ENCODE measurements around the gene BTBD8. TPM values are rescaled to one million over a fixed set of nuclear protein-coding genes. Genes with fewer than 3 reads are reported as not detected.

Gene BTBD8
- total RNA-seq, 2 experiments from 2014 or later = 2.0 to 2.7 TPM

DNA sequence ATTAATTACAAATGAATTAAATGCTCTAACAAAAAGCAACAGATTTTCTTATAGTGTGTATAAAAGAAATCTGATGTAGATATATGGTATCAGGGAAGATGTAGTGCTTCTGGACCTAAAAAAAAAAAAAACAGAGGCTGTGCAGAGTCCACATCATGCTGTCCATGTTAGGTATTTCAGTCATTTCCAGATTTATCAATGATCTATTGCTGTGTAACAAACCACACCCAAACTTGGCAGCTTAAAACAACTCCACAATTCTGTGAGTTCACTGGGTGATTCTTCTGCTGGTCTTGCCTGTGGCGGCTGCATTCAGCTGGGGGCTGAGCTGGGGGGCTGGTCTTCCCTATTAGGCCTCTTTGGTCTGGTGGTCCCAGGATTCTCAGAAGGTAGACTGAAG, 85.2 kb downstream of the BTBD8 start:
- no peak for DNase-seq
- peaks cover 3% of the 10 kb centered on the region for H3K9me3 Mint-ChIP-seq
- no peaks in the 10 kb centered on the region for H3K4me1 Mint-ChIP-seq (ENCODE audit: low read depth)
- CTCF ChIA-PET = no interaction called here
- H3K27me3 Mint-ChIP-seq (ENCODE audit: low read depth) = no peaks in the 10 kb centered on the region
- intact Hi-C loops (cut with micrococcal nuclease) = no loop called here
- H3K27ac Mint-ChIP-seq = no peak overlapping the region
- H3K4me3 Mint-ChIP-seq = no peak overlapping the region
- peaks cover 10% of the 10 kb centered on the region for H3K36me3 Mint-ChIP-seq (ENCODE audit: low read depth)

DNA sequence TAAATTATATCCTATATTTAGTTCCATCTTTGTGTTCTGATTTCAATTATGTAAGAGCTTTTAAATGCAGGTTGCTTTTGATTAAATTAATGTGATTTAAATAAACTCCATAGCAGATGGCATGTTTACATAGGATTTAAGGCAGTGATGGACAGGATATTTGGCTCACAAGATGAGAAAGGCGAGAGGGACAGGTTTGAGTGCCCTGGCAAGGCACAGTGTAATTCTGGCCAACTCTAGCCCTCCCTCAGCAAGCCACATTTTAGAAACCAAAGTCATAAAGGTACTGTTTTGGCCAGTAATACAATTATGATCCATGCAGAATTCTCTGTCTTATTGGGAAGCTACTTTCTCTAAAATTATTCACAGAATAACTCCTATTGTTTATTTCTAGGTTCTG, 87.0 kb downstream of the BTBD8 start:
- H3K4me1 Mint-ChIP-seq (ENCODE audit: low read depth) = no peaks in the 10 kb centered on the region
- intact Hi-C loops (cut with micrococcal nuclease) = no loop called here
- H3K4me3 Mint-ChIP-seq = no peak overlapping the region
- no peak for DNase-seq
- no peaks in the 10 kb centered on the region for H3K9me3 Mint-ChIP-seq
- peaks cover 5% of the 10 kb centered on the region for H3K36me3 Mint-ChIP-seq (ENCODE audit: low read depth)
- no peak overlapping the region for H3K27ac Mint-ChIP-seq
- CTCF ChIA-PET = interaction anchor here (0.5 to 1.0 kb wide), 2 partner anchors 12 to 142 kb away, joined by 3 to 4 read pairs; no protein-coding TSS in a partner anchor
- no peaks in the 10 kb centered on the region for H3K27me3 Mint-ChIP-seq (ENCODE audit: low read depth)

DNA sequence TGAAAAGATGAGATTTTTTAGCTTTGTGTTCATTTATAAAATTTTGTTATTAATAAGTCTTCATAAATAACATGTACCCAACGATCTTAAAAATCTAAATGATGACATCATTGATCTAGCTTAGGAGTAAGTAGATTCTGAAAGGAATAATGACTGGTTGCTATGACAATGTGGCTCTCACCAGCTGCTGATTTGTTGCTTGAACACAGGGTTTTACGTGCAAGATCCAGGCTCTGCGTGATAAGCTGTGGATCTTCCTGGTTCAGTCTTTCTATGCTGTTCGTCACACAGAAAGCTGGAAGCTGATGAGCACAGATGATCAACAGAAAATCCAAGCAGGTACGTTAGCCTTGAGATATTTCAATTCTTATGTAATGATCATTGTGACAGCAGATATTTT, 88.5 kb downstream of the BTBD8 start:
- H3K36me3 Mint-ChIP-seq (ENCODE audit: low read depth) = peaks cover under 1% of the 10 kb centered on the region
- H3K27me3 Mint-ChIP-seq (ENCODE audit: low read depth) = no peaks in the 10 kb centered on the region
- CTCF ChIA-PET = interaction anchor here (1.2 kb wide), 1 partner anchor 42 kb away, joined by 3 read pairs; no protein-coding TSS in a partner anchor
- intact Hi-C loops (cut with micrococcal nuclease) = no loop called here
- no peak overlapping the region for H3K4me3 Mint-ChIP-seq
- H3K4me1 Mint-ChIP-seq (ENCODE audit: low read depth) = no peaks in the 10 kb centered on the region
- no peak overlapping the region for H3K27ac Mint-ChIP-seq
- no peaks in the 10 kb centered on the region for H3K9me3 Mint-ChIP-seq
- no peak for DNase-seq

DNA sequence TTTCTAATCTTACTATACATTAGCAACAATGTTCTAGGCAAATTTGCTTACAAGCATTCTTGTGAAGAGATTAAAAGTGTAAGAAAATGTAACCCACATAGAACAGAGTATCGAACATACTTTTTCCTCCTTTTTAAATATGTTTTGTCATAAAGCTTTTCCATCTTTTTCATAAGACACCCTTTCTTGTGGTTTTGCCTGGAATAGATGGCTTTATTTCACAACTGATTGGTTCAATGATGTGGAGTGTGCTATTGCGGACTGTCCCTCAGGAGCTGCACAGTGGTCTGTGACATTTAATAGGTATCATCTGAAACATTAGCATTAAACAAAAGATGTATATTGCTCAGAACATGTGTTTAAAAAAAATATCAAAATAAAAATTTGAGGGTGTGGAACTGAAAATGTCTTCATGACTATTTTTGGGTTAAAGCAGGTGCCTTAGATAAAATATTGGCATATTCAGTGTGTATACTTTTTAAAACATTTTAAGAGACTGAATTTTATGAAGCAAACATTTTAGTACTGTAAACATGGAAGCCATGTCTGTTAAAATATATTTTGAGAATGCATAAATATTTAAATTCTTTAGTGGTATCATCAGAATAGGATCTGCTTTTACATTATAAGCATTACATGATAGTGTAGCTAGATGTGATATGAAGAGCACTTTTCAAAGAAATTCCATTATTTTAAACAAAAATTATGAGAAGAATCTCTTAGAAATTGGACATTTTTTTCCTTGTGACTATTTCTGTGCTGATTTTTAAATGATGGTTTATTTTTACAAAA, 89.3 kb downstream of the BTBD8 start:
- H3K9me3 Mint-ChIP-seq = no peaks in the 10 kb centered on the region
- H3K27me3 Mint-ChIP-seq (ENCODE audit: low read depth) = no peaks in the 10 kb centered on the region

DNA sequence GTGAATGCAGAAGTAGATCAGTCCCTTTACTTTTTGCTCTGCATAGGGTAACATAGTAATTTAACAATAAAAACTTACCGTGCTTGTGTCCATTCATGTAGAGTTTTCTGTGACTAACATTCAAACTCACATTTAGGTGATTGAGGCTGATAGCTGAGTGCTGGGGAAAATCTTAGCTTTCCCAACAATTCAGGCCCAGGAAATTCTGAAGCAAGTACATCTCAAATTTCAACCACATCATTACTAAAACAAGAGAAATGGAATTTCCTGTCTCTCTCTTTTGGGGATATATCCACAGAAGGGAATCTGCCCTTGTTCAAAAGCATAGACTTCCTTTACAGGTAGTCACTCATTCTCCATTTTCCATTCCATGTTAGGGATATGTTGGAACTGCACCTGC, 104.5 kb downstream of the BTBD8 start:
- Mint-ChIP-seq H3K27ac (no peak overlapping the region), H3K27me3 (ENCODE audit: low read depth) (no peaks in the 10 kb centered on the region)

More for the DNA sequence above, 89.3 kb downstream of the BTBD8 start:
- H3K27ac Mint-ChIP-seq = no peak overlapping the region
- no peak overlapping the region for H3K4me3 Mint-ChIP-seq
- no peaks in the 10 kb centered on the region for H3K36me3 Mint-ChIP-seq (ENCODE audit: low read depth)
- CTCF ChIA-PET = interaction anchor here (0.6 to 1.2 kb wide), 2 partner anchors 41 to 88 kb away, joined by 3 to 6 read pairs; no protein-coding TSS in a partner anchor
- intact Hi-C loops (cut with micrococcal nuclease) = no loop called here
- no peaks in the 10 kb centered on the region for H3K4me1 Mint-ChIP-seq (ENCODE audit: low read depth)
- DNase-seq = no peak

DNA sequence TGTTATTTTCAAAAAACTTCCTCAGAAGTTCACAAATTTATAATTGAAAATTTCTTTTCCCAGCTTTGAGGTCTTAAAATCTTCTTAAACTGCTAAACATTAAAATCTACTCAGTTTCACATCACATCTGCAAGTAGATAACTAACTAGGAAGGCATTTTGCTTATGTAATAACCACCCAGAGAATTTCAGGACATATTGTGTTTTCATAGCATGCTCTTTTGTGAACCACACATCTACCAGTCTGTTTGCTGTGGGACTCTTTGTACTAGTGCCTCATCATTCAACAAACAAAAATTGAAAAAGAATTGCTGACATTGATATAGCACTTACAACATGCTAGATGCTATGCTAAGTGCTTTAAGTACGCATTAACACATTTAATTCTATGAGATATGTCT, 105.9 kb downstream of the BTBD8 start:
- H3K36me3 Mint-ChIP-seq (ENCODE audit: low read depth) = peaks cover 3% of the 10 kb centered on the region
- no peak overlapping the region for H3K27ac Mint-ChIP-seq
- no peaks in the 10 kb centered on the region for H3K27me3 Mint-ChIP-seq (ENCODE audit: low read depth)
- no peaks in the 10 kb centered on the region for H3K4me1 Mint-ChIP-seq (ENCODE audit: low read depth)
- no peak overlapping the region for H3K4me3 Mint-ChIP-seq
- CTCF ChIA-PET = no interaction called here
- no peak for DNase-seq
- no peaks in the 10 kb centered on the region for H3K9me3 Mint-ChIP-seq
- intact Hi-C loops (cut with micrococcal nuclease) = no loop called here

More for the DNA sequence above, 104.5 kb downstream of the BTBD8 start:
- CTCF ChIA-PET = no interaction called here
- Mint-ChIP-seq H3K4me1 (ENCODE audit: low read depth) (no peaks in the 10 kb centered on the region), H3K9me3 (no peaks in the 10 kb centered on the region), H3K4me3 (no peak overlapping the region), H3K36me3 (ENCODE audit: low read depth) (peaks cover 6% of the 10 kb centered on the region)
- DNase-seq = no peak
- intact Hi-C loops (cut with micrococcal nuclease) = no loop called here

DNA sequence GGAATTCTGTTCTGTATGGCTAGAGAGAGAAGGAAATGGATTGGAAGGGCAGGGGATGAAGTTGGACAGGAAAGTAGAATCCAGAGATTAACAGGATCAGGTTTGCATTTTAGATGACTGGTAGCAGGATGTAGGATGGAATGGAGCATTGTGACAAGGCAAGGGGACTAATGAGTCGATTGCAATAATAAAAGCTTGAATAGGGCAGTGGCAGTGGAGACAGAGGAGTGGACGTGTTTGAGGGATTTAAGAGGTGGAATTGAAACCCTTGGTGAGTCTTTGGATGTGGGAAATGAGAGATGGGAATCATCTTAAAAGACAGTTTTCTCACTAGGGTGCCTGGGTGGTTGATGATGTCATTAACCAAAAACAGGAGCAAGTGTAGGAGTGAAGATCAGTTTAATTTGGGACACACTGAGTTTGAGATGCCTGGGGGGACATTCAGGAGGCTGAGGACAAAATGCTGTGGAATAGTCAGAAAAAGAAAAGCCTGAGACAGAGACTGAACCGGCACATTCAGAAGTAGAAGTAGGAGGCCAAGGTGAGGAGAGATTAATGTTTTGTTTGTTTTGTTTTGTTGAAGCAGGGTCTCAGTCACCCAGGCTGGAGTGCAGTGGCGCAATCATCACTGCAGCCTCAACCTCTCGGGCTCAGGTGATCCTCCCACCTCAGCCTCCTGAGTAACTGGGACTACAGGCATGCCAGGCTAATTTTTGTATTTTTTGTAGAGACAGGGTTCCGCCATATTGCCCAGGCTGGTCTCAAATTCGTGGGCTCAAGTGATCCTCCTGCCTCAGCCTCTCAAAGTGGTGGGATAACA, 108.5 kb downstream of the BTBD8 start:
- no peak for DNase-seq
- H3K36me3 Mint-ChIP-seq (ENCODE audit: low read depth) = peaks cover 3% of the 10 kb centered on the region
- H3K27ac Mint-ChIP-seq = no peak overlapping the region
- no peaks in the 10 kb centered on the region for H3K27me3 Mint-ChIP-seq (ENCODE audit: low read depth)
- intact Hi-C loops (cut with micrococcal nuclease) = no loop called here
- no peaks in the 10 kb centered on the region for H3K4me1 Mint-ChIP-seq (ENCODE audit: low read depth)
- H3K9me3 Mint-ChIP-seq = no peaks in the 10 kb centered on the region
- H3K4me3 Mint-ChIP-seq = no peak overlapping the region
- CTCF ChIA-PET = interaction anchor here (0.9 kb wide), 1 partner anchor 1022 kb away, joined by 4 read pairs; no protein-coding TSS in a partner anchor

DNA sequence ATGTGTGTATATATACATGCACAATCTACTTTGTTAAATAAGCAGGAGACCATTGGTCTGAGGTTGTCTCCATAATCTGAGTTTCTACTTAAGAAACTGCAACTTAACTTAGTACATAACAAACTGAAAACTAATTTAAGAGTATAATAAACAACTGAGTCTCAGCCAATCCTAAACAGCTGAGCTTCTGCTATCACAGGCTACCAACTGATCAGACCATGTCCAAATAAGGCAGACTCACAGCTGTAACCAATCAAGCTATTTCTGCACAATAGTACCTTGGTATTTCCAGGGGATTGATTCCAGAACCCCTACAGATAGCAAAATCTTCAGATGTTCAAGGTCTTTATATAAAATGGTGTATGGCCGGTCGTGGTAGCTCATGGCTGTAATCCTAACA, 111.6 kb downstream of the BTBD8 start:
- Mint-ChIP-seq H3K9me3 (no peaks in the 10 kb centered on the region), H3K4me1 (ENCODE audit: low read depth) (no peaks in the 10 kb centered on the region), H3K27ac (no peak overlapping the region), H3K4me3 (no peak overlapping the region), H3K36me3 (ENCODE audit: low read depth) (no peaks in the 10 kb centered on the region), H3K27me3 (ENCODE audit: low read depth) (no peaks in the 10 kb centered on the region)
- CTCF ChIA-PET = interaction anchor here (0.5 kb wide), 1 partner anchor 627 kb away, joined by 3 read pairs; no protein-coding TSS in a partner anchor
- intact Hi-C loops (cut with micrococcal nuclease) = no loop called here
- no peak for DNase-seq

DNA sequence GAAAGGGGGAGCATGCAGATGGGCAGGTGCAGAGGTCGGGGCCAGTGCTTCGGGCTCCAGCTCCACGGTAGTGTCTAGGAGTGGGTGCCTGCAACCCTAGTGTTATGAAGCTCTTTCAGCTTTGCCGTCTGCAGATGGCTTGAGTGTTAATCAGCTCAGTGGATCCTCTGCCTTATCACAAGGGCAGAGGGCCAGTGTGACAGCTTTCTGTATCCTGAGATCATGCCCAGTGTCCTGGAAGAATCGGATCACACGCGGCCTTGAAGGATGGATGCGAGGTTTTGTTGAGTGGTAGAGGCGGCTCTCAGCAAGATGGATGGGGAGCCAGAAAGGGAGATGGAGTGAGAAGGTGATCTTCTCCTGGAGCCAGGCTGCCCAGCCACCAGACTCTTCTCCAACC, 112.1 kb downstream of the BTBD8 start:
- DNase-seq = no peak
- Mint-ChIP-seq H3K4me3 (no peak overlapping the region), H3K27ac (no peak overlapping the region), H3K27me3 (ENCODE audit: low read depth) (no peaks in the 10 kb centered on the region), H3K36me3 (ENCODE audit: low read depth) (no peaks in the 10 kb centered on the region), H3K4me1 (ENCODE audit: low read depth) (peaks cover 3% of the 10 kb centered on the region), H3K9me3 (no peaks in the 10 kb centered on the region)
- CTCF ChIA-PET = interaction anchor here (0.5 kb wide), 1 partner anchor 627 kb away, joined by 3 read pairs; no protein-coding TSS in a partner anchor
- intact Hi-C loops (cut with micrococcal nuclease) = no loop called here

DNA sequence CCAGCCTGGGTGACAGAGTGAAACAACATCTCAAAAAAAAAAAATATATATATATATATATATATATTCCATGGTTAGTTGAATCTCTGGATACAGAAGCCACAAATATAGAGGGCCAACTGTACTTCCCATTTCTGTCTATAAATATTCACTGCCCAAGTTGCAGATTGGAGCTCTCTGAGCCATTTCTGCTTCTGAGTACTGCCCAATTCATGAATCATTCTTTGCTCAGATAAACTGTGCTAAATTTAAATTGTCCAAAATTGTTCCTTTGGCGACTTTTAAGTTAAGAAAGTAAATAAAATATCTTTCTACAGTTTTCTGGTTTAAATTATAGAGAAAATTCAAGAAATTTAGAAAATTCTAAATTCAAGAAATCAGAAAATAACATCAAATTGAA, 114.4 kb downstream of the BTBD8 start:
- H3K27ac Mint-ChIP-seq = no peak overlapping the region
- H3K4me1 Mint-ChIP-seq (ENCODE audit: low read depth) = peaks cover 3% of the 10 kb centered on the region
- no peaks in the 10 kb centered on the region for H3K27me3 Mint-ChIP-seq (ENCODE audit: low read depth)
- H3K4me3 Mint-ChIP-seq = no peak overlapping the region
- DNase-seq = no peak
- H3K9me3 Mint-ChIP-seq = no peaks in the 10 kb centered on the region
- intact Hi-C loops (cut with micrococcal nuclease) = no loop called here
- H3K36me3 Mint-ChIP-seq (ENCODE audit: low read depth) = no peaks in the 10 kb centered on the region
- CTCF ChIA-PET = no interaction called here

DNA sequence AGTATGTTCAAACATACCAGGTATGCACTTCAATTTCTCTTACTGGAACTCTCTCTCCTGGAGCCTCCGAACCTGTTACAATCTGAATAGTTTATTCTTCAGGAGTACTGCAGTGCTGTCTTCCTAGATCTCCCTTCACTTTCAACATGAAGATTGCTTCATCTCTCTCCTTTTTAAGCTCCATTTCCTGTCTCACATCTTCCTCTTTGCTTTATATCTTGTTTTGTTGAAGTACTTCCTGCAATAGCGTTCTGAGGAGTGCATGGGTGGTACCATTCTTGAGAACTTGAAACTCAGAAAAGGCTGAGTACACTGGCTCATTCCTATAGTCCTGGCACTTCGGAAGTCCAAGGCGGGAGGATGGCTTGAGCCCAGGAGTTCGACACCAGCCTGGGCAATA, 121.8 kb downstream of the BTBD8 start:
- DNase-seq = no peak
- Mint-ChIP-seq H3K36me3 (ENCODE audit: low read depth) (peaks cover 2% of the 10 kb centered on the region), H3K27ac (peak overlapping the region; percentile 51), H3K4me3 (no peak overlapping the region), H3K27me3 (ENCODE audit: low read depth) (no peaks in the 10 kb centered on the region), H3K4me1 (ENCODE audit: low read depth) (peaks cover 21% of the 10 kb centered on the region), H3K9me3 (peaks cover 6% of the 10 kb centered on the region)
- CTCF ChIA-PET = interaction anchor here (1.0 kb wide), 1 partner anchor 10 kb away, joined by 3 read pairs; no protein-coding TSS in a partner anchor
- intact Hi-C loops (cut with micrococcal nuclease) = loop anchor here (2.0 to 5.0 kb wide), 2 partner anchors 87 to 120 kb away; partner anchors contain the start of gene BTBD8

DNA sequence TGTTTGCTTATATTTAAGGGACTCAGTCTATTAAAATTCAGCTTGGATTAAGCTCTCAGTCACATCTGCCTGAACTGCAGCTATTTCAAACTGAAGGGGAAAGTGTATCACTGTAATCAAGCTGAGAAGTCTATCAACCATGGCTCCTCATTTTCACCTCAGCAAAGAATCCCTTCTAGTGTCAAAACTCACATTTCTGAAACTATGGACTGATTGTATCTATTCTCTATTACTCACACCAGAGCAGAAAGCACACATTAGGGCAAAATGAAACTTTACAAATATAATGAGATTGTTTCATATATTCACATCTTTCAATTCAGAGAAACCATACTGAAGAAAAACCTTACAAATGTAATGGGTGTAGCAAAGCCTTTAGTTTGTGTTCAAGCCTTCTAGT, 123.0 kb downstream of the BTBD8 start:
- peaks cover 6% of the 10 kb centered on the region for H3K9me3 Mint-ChIP-seq
- CTCF ChIA-PET = no interaction called here
- peaks cover 20% of the 10 kb centered on the region for H3K4me1 Mint-ChIP-seq (ENCODE audit: low read depth)
- H3K27ac Mint-ChIP-seq = no peak overlapping the region
- H3K36me3 Mint-ChIP-seq (ENCODE audit: low read depth) = peaks cover 2% of the 10 kb centered on the region
- intact Hi-C loops (cut with micrococcal nuclease) = loop anchor here (2.0 to 5.0 kb wide), 2 partner anchors 86 to 121 kb away; partner anchors contain the start of gene BTBD8
- no peak for DNase-seq
- no peaks in the 10 kb centered on the region for H3K27me3 Mint-ChIP-seq (ENCODE audit: low read depth)
- no peak overlapping the region for H3K4me3 Mint-ChIP-seq

Measured in activated naive CD4-positive, alpha-beta T cell treated with anti-CD3 and anti-CD28 coated beads for 36 hours (primary cell).